Mesodermal cell (in vitro differentiated cells): ENCODE data around the gene S100A5. TPM values are rescaled to one million over a fixed set of nuclear protein-coding genes. Genes with fewer than 3 reads are reported as not detected.
"Not testable (repeated sequence)": the region's sequence is repeated elsewhere in the genome, so short reads cannot be mapped to it uniquely, and the experiment has no call there.

Source experiments
- H3K27ac ChIP-seq: 2 replicates; pipeline ENCODE4 v1.7.0; 2013; ENCODE audit warnings: mild to moderate bottlenecking, low read depth, low read length, moderate library complexity; ENCODE audit not compliant: severe bottlenecking
- H3K36me3 ChIP-seq: 2 replicates; pipeline ENCODE4 v1.7.1; 2013; ENCODE audit warnings: mild to moderate bottlenecking, low read length, moderate library complexity; ENCODE audit not compliant: control insufficient read depth, insufficient read depth
- H3K4me1 ChIP-seq: one replicate; pipeline ENCODE4 v1.7.1; 2013; ENCODE audit warnings: mild to moderate bottlenecking, low read length; ENCODE audit not compliant: insufficient read depth, control insufficient read depth, poor library complexity, severe bottlenecking
- H3K4me3 ChIP-seq: 2 replicates; pipeline ENCODE4 v1.7.0; 2013; ENCODE audit warnings: low read length, control low read depth, mild to moderate bottlenecking; ENCODE audit not compliant: insufficient read depth, poor library complexity, severe bottlenecking; ENCODE audit errors: extremely low read depth
- H3K9me3 ChIP-seq: 2 replicates; pipeline ENCODE4 v1.7.1; 2013; ENCODE audit warnings: mild to moderate bottlenecking, low read length, moderate library complexity; ENCODE audit not compliant: control insufficient read depth
- WGBS, 2 experiments: methylation state at CpG; one replicate each; pipeline ENCODE4 v1.1.5; 2013; ENCODE audit warnings: missing lambda C conversion rate in 2 of 2; ENCODE audit not compliant: insufficient coverage in 2 of 2; 5-methylcytosine and 5-hydroxymethylcytosine counted together
- polyA plus RNA-seq, 2 experiments: library from polyadenylated mRNA; stranded (reverse); fragments of 50-300 nt; gene quantifications; one replicate each; pipeline ENCODE4 v1.2.3, GENCODE V29; 2013

The S100A5 gene
- polyA plus RNA-seq (2013, experiment 1 of 2): 0.63 TPM
- polyA plus RNA-seq (2013, experiment 2 of 2): not detected

DNA sequence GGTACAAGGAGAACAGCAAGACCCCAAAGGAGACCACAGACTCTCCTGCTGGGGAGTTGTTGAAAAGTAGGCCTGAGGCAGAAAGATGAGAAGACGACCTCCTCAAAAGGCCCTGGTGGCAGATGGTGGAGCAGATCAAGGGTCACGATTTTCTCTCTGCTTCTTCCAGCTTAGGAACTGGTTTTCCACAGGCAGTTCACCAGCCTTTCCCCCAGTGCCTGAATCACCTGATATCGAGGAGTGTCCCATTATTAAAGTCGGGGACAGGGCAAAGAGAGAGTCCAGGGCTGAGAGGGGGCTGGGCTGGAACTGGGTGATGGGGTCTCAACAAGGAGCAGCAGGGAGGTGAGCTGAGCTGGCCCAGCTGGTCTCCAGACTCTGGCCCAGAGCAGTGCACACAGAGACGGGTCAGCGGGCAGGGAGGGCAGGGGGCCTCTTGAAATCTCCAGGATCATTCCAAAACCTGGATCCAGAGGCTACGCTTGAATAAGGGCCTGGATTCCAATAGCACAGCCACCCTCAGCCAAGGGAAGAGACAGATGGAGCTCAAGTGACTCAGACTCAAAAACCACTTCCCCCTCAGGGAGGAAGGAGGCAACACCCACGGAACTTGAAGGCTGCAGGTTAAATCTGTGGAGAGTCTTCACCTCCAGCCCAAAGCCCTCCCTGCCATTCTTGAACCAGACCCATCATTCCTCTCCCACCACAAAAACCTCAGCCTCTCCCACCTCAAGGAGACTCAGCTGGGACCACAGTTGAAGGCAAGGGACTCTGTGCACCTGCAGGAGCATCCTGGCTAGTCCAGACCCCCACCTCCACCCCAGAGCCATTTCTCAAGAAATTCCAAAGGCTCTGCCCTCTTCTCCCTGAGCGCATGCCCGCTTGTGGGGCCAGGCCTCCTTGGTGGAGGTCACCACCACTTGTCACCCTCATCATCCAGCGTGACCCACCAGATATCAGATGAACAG, at the start of gene S100A5:
Gene S100A5, minus strand, starts transcription at position 541 of the 968 bp plus-strand sequence. CDS start 743 bp downstream, outside the sequence.
- Histone ChIP-seq H3K4me3 (no peak within 1 kb of the TSS), H3K27ac (no peak within 1 kb of the TSS), H3K36me3 (peaks cover 10% of the 10 kb centered on the region), H3K9me3 (no peaks in the 10 kb centered on the region), H3K4me1 (peaks cover 52% of the 10 kb centered on the region)
- WGBS, 2 experiments: 87 to 96% methylated on average over 7 to 9 of the region's 11 CpGs

DNA sequence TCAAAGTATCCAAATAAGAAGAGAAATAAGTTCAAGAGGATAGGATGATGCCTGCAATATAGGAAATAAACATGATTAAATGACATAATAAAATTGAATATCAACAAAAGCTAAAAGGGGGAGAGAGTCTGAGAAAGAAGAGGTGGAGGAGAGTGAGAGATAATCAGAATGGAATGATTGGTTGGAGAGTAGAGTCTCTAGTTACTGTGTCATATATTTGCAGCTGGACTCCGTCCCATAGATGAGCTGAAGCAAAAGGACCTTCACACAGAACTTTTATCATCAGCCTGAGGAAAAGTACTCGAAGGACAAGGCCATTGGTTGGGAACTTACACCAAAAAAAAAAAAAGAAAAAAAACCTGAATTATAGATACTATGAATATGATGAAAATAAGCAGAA, 47.7 kb upstream of the S100A5 start:
- no peaks in the 10 kb centered on the region for H3K9me3 ChIP-seq
- H3K4me3 ChIP-seq: no peak overlapping the region
- H3K4me1 ChIP-seq: peaks cover 3% of the 10 kb centered on the region
- no peak overlapping the region for H3K27ac ChIP-seq
- no peaks in the 10 kb centered on the region for H3K36me3 ChIP-seq
- WGBS, 2 experiments: no CpG with 5 or more reads among the region's 2 CpGs

DNA sequence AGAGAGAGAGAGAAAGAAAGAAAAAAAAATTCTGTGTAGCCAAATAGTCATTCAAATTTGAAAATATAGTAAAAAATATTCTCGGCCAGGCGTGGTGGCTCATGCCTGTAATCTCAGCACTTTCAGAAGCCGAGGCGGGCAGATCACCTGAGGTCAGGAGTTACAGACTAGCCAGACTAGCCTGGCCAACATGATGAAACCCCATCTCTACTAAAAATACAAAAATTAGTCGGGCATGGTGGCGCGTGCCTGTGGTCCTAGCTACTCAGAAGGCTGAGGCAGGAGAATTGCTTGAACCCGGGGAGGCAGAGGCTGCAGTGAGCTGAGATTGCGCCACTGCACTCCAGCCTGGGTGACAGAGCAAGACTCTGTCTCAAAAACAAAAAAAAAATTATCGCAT, 47.3 kb upstream of the S100A5 start:
- not testable (repeated sequence) for H3K9me3 ChIP-seq
- 87 to 96% methylated on average over 7 of the region's 10 CpGs for WGBS, 2 experiments

GRCh38 chr1:153587314-153587713, 46.6 kb upstream of the S100A5 start:
- 87% methylated on average over 3 to 4 of the region's 5 CpGs for WGBS, 2 experiments
- no peak overlapping the region for H3K27ac ChIP-seq
- no peak overlapping the region for H3K4me3 ChIP-seq
- H3K9me3 ChIP-seq: no peaks in the 10 kb centered on the region
- H3K4me1 ChIP-seq: peaks cover 3% of the 10 kb centered on the region
- H3K36me3 ChIP-seq: no peaks in the 10 kb centered on the region

More for the DNA sequence above, 47.3 kb upstream of the S100A5 start:
- not testable (repeated sequence) for H3K36me3 ChIP-seq, H3K27ac ChIP-seq, H3K4me1 ChIP-seq, H3K4me3 ChIP-seq

DNA sequence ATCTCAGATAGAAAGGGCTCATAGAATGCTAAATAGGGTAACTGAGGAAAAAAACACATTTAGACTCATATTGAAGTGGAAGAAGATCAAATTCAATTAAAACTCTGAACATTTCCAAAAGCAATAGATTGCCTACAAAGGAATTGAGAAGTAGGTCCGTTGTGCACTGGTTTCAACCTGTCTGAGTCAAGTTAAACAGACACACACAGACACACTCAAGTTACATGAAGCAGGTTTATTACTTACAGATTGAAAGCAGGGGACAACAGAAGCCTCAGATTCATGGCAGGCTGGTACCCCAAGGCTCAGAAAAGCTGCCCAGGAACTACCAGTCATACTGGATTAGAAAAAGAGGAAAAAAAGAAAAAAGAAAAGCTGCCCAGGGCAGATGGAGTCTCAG, 45.6 kb upstream of the S100A5 start:
- H3K4me1 ChIP-seq: peaks cover 3% of the 10 kb centered on the region
- no peaks in the 10 kb centered on the region for H3K36me3 ChIP-seq
- no peak overlapping the region for H3K4me3 ChIP-seq
- no CpG with 5 or more reads among the region's 1 CpG for WGBS, 2 experiments
- no peaks in the 10 kb centered on the region for H3K9me3 ChIP-seq
- H3K27ac ChIP-seq: no peak overlapping the region

GRCh38 chr1:153585006-153585405, 44.3 kb upstream of the S100A5 start:
- peaks cover 3% of the 10 kb centered on the region for H3K4me1 ChIP-seq
- H3K36me3 ChIP-seq: no peaks in the 10 kb centered on the region
- H3K9me3 ChIP-seq: no peaks in the 10 kb centered on the region
- H3K4me3 ChIP-seq: no peak overlapping the region
- WGBS, 2 experiments: 88 to 100% methylated on average over 1 of the region's 1 CpG
- no peak overlapping the region for H3K27ac ChIP-seq

DNA sequence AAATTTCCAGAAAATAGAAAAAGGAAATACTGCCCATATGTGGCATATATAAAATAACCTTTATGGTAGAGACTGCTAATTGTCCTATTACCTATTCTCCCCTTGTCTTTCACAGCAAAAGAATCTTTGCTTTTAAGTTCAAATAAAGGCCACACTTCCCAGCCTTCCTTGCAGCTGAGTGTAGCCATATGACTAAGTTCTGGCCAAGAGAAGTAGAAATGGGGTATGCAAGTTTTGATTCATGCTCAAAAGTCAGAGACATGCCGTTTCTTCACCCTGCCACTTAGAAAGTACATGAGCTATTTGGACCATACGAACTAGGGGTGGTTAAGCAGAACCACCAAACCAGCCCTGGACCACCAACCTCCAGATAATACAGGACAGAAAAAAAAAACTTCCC, 43.2 kb upstream of the S100A5 start:
- Histone ChIP-seq H3K9me3 (no peaks in the 10 kb centered on the region), H3K4me1 (peaks cover 8% of the 10 kb centered on the region), H3K4me3 (no peak overlapping the region), H3K27ac (no peak overlapping the region), H3K36me3 (no peaks in the 10 kb centered on the region)
- 83 to 92% methylated on average over 2 of the region's 2 CpGs for WGBS, 2 experiments

DNA sequence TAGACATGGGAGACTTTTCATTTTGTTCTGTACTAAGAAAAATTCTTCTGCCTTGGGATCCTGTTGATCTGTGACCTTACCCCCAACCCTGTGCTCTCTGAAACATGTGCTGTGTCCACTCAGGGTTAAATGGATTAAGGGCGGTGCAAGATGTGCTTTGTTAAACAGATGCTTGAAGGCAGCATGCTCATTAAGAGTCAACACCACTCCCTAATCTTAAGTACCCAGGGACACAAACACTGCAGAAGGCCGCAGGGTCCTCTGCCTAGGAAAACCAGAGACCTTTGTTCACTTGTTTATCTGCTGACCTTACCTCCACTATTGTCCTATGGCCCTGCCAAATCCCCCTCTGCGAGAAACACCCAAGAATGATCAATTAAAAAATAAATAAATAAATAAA, 42.8 kb upstream of the S100A5 start:
- no CpG with 5 or more reads among the region's 3 CpGs for WGBS, 2 experiments
- not testable (repeated sequence) for H3K36me3 ChIP-seq, H3K9me3 ChIP-seq, H3K27ac ChIP-seq, H3K4me3 ChIP-seq
- peaks cover 12% of the 10 kb centered on the region for H3K4me1 ChIP-seq

GRCh38 chr1:153582836-153583235, 42.1 kb upstream of the S100A5 start:
- H3K9me3 ChIP-seq, H3K4me3 ChIP-seq, H3K27ac ChIP-seq, H3K36me3 ChIP-seq: not testable (repeated sequence)
- peaks cover 19% of the 10 kb centered on the region for H3K4me1 ChIP-seq
- 97% methylated on average over 27 of the region's 34 CpGs; no CpG with 5 or more reads in 1 of the 2 experiments for WGBS, 2 experiments

- H3K4me1 ChIP-seq: peaks cover 21% of the 10 kb centered on the region
- H3K9me3 ChIP-seq: no peaks in the 10 kb centered on the region
- 75 to 82% methylated on average over 3 of the region's 3 CpGs for WGBS, 2 experiments
- peak overlapping the region; percentile 90 for H3K27ac ChIP-seq
- H3K36me3 ChIP-seq: no peaks in the 10 kb centered on the region
- no peak overlapping the region for H3K4me3 ChIP-seq
Observed at GRCh38 chr1:153578936-153579335, 38.2 kb upstream of the S100A5 start.

- Histone ChIP-seq H3K36me3 (no peaks in the 10 kb centered on the region), H3K4me3 (no peak overlapping the region), H3K9me3 (no peaks in the 10 kb centered on the region), H3K27ac (peak overlapping the region; percentile 90), H3K4me1 (peaks cover 21% of the 10 kb centered on the region)
Observed at GRCh38 chr1:153578490-153578889, 37.8 kb upstream of the S100A5 start.
